GM21360 (cell line): ENCODE measurements around the gene NAA38.

Experiments used
- ATAC-seq: cut with Tn5 transposase; IDR thresholded peaks from one replicate; pipeline ENCODE4 v1.9.1; 2021; ENCODE audit warnings: mild to moderate bottlenecking, moderate library complexity; ENCODE audit not compliant: unreplicated experiment

Gene NAA38

DNA sequence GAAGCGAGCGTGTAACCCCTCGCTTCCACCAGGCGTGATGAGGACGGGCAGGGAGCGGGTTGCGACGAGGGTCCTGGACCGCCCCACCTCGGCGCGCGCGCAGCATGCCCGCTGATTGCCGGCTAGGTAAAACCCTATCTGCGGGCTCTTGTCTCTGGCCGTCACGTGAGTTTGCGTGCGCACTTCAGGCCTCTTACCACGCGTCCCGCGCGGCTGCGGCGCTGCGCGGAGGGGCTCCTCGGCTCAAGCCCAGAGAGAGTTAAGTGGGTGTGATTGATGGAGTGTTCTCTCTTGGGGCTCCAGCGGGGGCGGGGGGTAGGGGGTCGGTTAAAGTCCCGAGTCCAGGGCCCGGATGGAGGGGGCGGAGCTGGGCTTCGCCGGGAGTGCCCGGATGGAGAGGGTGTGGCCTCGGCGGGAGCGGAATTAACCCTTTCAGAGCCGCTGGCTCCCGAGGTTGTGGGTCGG is 15.4 kb downstream of the NAA38 start:
- no peak for ATAC-seq

- ATAC-seq = no peak
Measured at GRCh38 chr17:7841396-7841914, 15.9 kb downstream of the NAA38 start.

GRCh38 chr17:7840875-7841274 is 16.5 kb downstream of the NAA38 start:
- no peak for ATAC-seq

DNA sequence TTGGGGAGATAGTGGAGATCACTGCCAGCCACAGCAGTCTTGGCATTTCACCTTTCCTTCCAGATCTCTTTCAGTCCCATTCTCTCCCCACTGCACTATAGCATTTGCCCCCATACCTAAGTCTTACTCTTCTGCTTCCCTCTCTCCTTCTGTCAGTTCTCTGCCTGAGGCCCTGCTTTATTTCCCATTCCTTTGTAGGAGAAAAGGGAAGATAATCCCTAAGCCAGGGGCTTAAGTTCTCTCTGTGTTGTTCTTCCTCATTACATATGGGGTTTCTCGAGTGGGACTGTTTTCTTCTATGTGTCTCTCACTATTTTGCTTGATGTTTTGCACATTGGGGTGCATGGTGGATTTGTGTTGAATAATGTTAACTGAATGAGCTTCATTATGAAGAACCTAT is 16.9 kb downstream of the NAA38 start:
- no peak for ATAC-seq

GRCh38 chr17:7839876-7840261 is 17.5 kb downstream of the NAA38 start:
- ATAC-seq = no peak

DNA sequence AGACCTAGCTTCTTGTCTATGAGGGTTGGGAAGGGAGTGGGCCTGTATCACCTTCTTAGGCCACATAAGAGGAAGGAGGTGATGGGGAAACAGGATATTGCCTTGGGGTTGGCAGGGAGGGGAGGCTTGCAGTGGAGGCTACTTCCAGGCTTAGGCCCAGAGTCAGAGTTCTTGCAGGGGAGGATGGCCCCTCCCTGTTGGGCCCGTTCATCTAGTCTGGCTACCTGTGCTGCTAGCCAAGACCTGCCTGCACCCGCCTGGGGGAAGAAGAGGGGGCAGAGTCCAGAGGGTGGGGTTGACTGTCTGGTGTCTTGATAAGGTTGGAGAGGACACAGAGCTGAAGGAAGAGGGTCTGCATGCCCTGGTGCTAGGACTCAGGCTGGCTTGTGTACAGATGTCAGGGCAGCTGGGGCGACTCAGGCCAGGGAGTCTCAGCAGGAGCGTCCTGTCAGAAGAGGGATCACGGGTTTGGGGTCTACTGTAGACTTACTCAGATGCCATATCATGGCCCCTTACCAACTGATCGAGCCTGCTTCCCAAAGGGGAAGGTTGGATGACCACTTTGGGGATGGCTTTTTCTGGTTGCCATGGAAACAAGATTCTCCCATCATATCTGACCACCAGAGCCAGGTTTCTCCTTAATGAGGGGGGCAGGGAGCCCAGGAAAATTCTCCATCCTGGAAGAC is 18.0 kb downstream of the NAA38 start:
- no peak for ATAC-seq

GRCh38 chr17:7838090-7839075 is 19.0 kb downstream of the NAA38 start:
- no peak for ATAC-seq

DNA sequence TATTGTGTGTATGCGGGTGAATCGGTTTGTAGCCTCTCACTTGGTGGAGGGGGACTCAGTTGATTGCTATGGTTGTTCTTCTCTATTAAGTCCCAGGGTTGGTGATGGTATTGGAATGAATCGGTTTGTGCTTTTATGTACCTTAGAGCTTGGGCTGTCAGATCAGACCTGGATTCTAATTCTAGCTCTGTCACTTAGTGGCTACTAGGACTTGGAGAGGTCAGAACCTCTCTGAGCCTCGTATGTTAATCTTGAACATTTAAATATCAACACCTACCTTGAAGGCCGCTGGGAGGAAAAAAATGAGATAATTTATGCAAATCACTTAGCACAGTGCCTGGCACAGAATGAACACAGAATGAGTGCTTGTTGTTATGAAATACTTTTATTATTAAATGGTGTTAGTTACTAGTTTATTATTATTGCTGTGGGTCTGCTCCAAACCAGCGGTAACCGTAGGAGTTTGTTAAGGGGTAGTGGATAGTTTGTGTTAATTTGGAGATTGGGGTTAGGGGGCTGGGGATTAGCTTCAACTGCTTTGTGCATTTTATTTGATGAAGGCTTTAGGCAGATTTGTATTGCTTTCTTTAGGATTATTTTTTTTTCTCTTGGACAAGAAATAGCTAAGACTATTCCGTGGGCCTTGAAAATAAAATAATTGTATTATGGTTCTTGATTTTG is 19.8 kb downstream of the NAA38 start:
- ATAC-seq = no peak

GRCh38 chr17:7836596-7837407 is 20.6 kb downstream of the NAA38 start:
- ATAC-seq = no peak

DNA sequence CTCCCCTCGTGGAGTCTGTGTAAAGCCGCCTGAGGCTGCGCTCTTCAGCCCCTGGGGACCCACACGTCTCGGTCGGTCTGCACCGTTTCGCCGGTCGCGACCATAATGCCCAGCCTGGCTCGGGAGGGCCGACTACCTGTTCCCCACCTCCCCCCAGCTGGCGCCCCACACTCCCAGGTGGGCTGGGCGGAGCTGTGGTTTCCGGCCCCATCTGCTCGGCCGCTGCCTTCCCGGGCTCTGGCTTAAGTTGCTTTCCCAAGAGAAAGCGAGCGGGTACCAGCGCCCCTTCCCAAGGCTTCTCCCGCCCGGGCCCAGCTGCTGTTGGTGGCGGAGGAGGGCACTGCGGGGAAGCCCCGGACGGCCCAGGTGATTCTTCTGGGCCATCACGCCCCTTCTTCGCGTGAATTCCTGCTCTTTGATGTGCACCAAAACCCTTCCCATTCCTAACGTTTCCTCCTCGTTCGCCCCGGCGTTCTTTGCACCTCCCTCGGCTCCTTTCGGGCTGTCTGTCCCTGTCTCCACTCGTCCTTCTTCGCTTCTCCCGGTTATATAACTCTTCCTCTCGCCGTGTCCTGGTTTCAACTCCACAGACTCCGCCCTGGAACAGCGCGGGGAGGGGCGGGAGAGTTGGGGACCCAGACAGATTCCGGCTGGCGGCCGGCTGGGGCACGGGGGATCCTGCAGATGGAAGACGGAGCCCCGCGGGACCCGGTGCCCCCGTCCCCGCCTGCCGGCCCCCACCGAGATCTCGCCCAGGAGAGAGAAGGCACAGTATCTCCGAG is 21.4 kb downstream of the NAA38 start:
- ATAC-seq = peak; percentile 28

DNA sequence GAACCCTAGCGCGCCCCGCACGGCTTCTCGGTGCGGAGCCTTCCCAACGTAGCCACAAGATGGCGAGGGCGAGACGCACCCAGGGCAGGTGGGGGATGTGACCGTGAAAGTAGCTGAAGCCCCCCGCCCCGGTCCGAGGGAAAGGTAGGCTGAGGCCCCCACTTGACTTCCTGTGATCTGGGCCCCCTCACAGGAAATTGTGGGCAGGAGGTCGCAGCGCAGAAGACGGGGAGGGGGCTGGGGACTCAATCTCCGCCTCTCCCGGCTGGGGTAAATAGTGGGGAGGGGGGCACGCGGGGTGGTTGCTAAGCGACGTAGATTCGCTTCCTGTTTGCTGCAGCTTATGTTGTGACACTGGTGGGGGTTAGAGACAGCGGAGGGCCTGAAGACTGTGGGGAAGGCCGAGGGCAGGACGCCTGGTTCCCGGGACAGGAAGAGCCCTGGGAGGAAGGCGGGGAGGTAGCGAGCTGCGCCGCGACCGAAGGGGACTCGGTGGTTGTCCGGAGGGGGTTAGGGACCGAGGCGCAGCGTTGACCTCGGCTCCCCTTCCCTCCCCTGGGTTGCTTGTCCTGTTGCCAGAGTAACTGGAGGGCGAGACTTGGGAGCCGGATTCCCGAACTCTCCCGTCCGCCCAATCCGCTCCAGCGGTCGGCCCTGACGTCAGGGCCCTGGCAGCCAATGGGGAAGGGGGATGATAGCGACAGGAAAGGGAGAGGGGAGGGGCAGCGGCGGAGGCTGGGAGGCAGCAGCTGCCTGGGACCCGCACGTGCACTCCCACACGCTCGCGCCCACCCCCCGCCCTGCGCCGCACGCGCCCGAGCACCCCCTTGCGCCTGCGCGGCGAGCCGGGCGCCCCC is 22.2 kb downstream of the NAA38 start:
- ATAC-seq = peak; percentile 34

DNA sequence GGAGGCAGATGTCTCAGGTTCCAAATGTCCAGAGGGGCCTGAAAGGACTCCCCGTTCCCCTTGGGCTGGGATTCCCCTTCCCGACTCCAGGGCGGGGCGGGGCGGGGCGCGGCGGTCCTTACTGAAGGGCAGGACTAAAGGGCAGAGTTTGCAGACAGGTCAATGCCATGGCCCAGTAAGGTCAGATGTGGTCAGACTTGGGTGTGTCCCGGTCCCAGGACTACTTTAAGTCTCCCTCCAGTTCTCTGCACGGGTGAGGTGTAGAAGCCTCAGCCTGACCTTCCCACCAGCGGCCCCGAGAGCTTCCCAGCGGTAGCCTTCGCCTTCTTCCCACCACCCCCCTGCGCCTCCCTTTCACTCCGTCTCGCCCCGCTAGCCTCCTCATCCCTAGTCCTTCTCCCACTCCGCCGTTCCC is 22.8 kb downstream of the NAA38 start:
- ATAC-seq = no peak

- ATAC-seq = peak; percentile 41
Measured at GRCh38 chr17:7833795-7834541, 23.4 kb downstream of the NAA38 start, which contains the start of gene KDM6B. Gene KDM6B (plus strand): TSS chr17:7834217. CDS start chr17:7845555, 11,338 bp downstream.

GRCh38 chr17:7833011-7833794 is 24.2 kb downstream of the NAA38 start:
- ATAC-seq = no peak

DNA sequence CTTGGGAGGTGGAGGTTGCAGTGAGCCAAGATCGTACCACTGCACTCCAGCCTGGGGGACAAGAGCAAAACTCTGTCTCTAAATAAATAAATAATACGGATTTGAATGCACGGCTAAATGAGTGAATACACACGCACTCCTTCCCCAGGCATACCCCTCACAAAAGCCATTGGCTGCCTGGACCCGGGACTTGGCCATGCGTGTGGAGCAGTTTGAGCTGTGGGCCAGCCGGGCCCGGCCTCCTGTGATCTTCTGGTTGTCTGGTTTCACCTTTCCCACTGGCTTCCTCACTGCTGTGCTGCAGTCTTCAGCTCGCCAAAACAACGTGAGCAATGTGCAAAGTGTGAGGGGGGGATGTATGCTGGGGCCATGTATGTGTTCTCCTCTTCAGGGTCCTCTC is 24.9 kb downstream of the NAA38 start:
- no peak for ATAC-seq

- ATAC-seq = no peak
Measured at GRCh38 chr17:7831233-7831632, 26.1 kb downstream of the NAA38 start.

GRCh38 chr17:7830616-7831015 is 26.7 kb downstream of the NAA38 start:
- ATAC-seq = no peak
